Measurements from ENCODE around the gene LDLRAD3.

The LDLRAD3 gene

GRCh38 chr11:35949242-35949641 lies 5.4 kb downstream of the LDLRAD3 start:
- TF ChIP-seq CTCF (IDR thresholded peaks at IDR 0.05; ENCODE audit: borderline replicate concordance, control extremely low read depth, extremely low read depth, insufficient read depth, missing control alignments), result no peak
- DNase-seq (ENCODE audit: low spot score), result no peak
- in situ Hi-C loops (cut with MboI; ENCODE audit: low sequenced_read_pairs, unreplicated experiment), result no loop called here

GRCh38 chr11:35950082-35950481 lies 6.2 kb downstream of the LDLRAD3 start:
- no peak for TF ChIP-seq CTCF (IDR thresholded peaks at IDR 0.05; ENCODE audit: borderline replicate concordance, control extremely low read depth, extremely low read depth, insufficient read depth, missing control alignments)
- in situ Hi-C loops (cut with MboI; ENCODE audit: low sequenced_read_pairs, unreplicated experiment), result no loop called here

GRCh38 chr11:35951680-35952079 lies 7.8 kb downstream of the LDLRAD3 start:
- no peak for DNase-seq (ENCODE audit: low spot score)
- in situ Hi-C loops (cut with MboI; ENCODE audit: low sequenced_read_pairs, unreplicated experiment), result no loop called here

More at GRCh38 chr11:35950082-35950481, 6.2 kb downstream of the LDLRAD3 start:
- DNase-seq (ENCODE audit: low spot score), result no peak

GRCh38 chr11:35953081-35953760 lies 9.4 kb downstream of the LDLRAD3 start:
- no peak for TF ChIP-seq CTCF (IDR thresholded peaks at IDR 0.05; ENCODE audit: borderline replicate concordance, control extremely low read depth, extremely low read depth, insufficient read depth, missing control alignments)
- in situ Hi-C loops (cut with MboI; ENCODE audit: low sequenced_read_pairs, unreplicated experiment), result no loop called here
- DNase-seq (ENCODE audit: low spot score), result no peak

More at GRCh38 chr11:35951680-35952079, 7.8 kb downstream of the LDLRAD3 start:
- no peak for TF ChIP-seq CTCF (IDR thresholded peaks at IDR 0.05; ENCODE audit: borderline replicate concordance, control extremely low read depth, extremely low read depth, insufficient read depth, missing control alignments)

- in situ Hi-C loops (cut with MboI; ENCODE audit: low sequenced_read_pairs, unreplicated experiment), result no loop called here
Observed at GRCh38 chr11:35954205-35954604, 10.3 kb downstream of the LDLRAD3 start.

GRCh38 chr11:35955636-35956035 lies 11.8 kb downstream of the LDLRAD3 start:
- in situ Hi-C loops (cut with MboI; ENCODE audit: low sequenced_read_pairs, unreplicated experiment), result no loop called here
- no peak for DNase-seq (ENCODE audit: low spot score)
- no peak for TF ChIP-seq CTCF (IDR thresholded peaks at IDR 0.05; ENCODE audit: borderline replicate concordance, control extremely low read depth, extremely low read depth, insufficient read depth, missing control alignments)

More at GRCh38 chr11:35954205-35954604, 10.3 kb downstream of the LDLRAD3 start:
- DNase-seq (ENCODE audit: low spot score), result no peak
- TF ChIP-seq CTCF (IDR thresholded peaks at IDR 0.05; ENCODE audit: borderline replicate concordance, control extremely low read depth, extremely low read depth, insufficient read depth, missing control alignments), result no peak

Measured in GM13976 (cell line).